Neural progenitor cell (in vitro differentiated cells): Measurements from ENCODE around the gene ING5.

Experiments
- EZH2 ChIP-seq: fragments of 200-600 bp; sonication (generic); IDR thresholded peaks from 2 replicates; pipeline ENCODE4 v1.6.1; 2017; ENCODE audit warnings: antibody characterized with exemption, mild to moderate bottlenecking, moderate library complexity
- EZH2phosphoT487 ChIP-seq: fragments of 200-600 bp; sonication (generic); IDR thresholded peaks from 2 replicates; pipeline ENCODE4 v1.6.1; 2017; ENCODE audit warnings: antibody characterized with exemption
- TF ChIP-seq, protein P1 (sequence below): fragments of 200-600 bp; sonication (generic); IDR thresholded peaks from 2 replicates; pipeline ENCODE4 v1.5.1; 2017; ENCODE audit warnings: antibody characterized with exemption, mild to moderate bottlenecking

DNA sequence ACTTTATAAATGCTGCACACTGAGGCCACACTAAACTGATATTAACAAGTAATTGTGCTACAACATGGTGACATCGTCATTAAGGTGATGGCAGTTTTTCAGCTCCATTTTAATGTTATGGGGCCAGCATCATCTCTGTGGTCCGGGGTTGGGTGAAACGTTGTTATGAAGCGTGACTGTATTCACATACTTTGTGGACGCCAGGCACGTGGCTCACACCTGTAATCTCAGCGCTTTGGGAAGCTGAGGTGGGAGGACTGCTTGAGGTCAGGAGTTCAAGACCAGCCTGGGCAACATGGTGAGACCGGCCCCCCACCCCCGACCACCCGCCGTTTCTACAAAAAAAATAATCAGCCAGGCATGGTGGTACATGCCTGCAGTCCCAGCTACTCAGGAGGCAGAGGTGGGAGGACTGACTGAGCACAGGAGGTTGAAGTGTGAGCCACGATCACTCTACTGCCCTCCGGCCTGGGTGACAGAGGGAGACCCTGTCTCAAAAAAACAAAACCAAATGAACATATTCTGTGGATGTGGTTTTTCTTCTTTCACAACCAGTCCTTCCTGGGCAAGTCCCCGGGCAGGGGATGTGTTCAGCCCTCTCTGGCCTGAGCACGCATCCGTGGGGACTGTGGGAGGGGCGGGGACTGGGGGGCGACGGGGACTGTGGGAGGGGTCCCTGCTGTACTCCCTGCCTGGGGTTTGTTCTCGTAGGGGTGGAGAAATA, 61.9 kb downstream of the ING5 start:
- no peak for TF ChIP-seq EZH2
- TF ChIP-seq, protein P1, sequence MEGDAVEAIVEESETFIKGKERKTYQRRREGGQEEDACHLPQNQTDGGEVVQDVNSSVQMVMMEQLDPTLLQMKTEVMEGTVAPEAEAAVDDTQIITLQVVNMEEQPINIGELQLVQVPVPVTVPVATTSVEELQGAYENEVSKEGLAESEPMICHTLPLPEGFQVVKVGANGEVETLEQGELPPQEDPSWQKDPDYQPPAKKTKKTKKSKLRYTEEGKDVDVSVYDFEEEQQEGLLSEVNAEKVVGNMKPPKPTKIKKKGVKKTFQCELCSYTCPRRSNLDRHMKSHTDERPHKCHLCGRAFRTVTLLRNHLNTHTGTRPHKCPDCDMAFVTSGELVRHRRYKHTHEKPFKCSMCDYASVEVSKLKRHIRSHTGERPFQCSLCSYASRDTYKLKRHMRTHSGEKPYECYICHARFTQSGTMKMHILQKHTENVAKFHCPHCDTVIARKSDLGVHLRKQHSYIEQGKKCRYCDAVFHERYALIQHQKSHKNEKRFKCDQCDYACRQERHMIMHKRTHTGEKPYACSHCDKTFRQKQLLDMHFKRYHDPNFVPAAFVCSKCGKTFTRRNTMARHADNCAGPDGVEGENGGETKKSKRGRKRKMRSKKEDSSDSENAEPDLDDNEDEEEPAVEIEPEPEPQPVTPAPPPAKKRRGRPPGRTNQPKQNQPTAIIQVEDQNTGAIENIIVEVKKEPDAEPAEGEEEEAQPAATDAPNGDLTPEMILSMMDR = no peak
- no peak for TF ChIP-seq EZH2phosphoT487
